DMS79 (cell line): ENCODE results near the gene SRXN1.
"Not testable (repeated sequence)": the region's sequence is repeated elsewhere in the genome, so short reads cannot be mapped to it uniquely, and the experiment has no call there.

Experiments used
- DNase-seq: peaks from one replicate; lab custom pipeline; 2025; lab: John Stamatoyannopoulos, UW

The SRXN1 gene

GRCh38 chr20:653110-653589 lies at the start of gene SRXN1:
Gene SRXN1, minus strand, starts transcription at chr20:653200. Its CDS starts 15 bp downstream, at chr20:653185.
- no peak for DNase-seq

- no peak for DNase-seq
Observed at GRCh38 chr20:701401-702129, 48.6 kb upstream of the SRXN1 start.

DNA sequence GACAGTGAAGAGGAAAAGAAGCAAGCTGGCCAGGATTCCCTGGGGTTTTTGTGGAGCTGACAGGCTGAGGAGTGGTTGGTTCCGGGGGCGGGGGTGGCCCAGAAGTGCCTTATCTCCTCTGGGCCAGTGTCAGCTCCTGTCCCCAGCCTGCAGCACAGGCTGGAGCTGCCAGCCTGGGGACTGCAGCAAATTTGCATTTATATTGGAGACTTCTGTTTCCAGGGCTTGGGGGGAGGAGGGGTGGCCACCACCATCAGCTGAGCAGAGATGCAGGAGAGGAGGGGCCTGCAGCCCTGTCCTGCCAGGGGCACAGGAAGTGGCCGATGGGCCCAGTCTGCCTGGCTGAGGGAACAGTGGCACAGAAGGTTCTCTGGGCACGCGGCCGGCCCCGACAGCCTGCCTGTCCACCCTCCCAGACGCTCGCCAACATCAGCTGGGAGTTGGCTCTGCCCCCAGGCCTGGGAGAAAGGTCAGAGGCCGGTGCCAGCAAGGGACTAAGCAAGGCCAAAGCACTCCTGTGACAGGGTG lies 46.9 kb upstream of the SRXN1 start:
- DNase-seq: no peak

GRCh38 chr20:699342-699741 lies 46.3 kb upstream of the SRXN1 start:
- no peak for DNase-seq

DNA sequence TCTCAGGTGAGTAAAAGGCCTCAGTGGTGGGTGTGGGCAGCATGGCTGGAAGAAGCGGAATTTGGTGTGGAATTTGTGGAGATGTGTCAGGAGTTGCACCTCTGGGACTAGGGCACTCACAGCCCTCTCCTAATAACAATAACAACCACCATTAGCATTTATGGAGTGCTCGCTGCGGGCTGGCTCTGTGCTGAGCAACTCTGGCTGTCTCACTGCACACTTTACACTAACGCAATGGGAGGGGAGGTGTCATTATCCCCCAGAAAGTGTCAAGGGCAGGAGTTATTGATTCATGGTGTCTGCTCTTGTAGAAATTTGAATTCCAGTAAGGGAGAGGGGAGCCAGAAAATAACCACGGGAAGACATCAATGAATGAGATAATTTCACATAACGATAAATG lies 45.3 kb upstream of the SRXN1 start:
- no peak for DNase-seq

DNA sequence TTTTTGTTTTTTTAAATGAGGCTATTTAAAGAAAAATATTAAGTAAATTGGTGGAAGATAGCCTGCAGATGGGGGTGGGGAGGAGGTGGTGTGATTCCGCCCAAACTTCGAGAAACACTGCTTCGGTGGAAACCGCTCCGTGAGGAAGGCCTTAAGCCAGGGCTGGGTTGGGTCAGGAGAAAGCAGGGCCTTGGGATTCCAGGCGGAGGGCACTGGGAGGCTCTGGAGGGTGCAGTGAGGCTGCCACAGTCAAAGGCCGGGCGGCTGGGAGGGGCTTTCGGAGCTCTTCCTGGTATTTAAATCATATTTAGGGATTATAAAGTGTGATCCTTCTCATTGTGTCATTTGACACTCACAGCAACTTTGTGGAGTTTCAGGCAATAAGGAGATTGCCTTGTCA lies 44.8 kb upstream of the SRXN1 start:
- DNase-seq: no peak

DNA sequence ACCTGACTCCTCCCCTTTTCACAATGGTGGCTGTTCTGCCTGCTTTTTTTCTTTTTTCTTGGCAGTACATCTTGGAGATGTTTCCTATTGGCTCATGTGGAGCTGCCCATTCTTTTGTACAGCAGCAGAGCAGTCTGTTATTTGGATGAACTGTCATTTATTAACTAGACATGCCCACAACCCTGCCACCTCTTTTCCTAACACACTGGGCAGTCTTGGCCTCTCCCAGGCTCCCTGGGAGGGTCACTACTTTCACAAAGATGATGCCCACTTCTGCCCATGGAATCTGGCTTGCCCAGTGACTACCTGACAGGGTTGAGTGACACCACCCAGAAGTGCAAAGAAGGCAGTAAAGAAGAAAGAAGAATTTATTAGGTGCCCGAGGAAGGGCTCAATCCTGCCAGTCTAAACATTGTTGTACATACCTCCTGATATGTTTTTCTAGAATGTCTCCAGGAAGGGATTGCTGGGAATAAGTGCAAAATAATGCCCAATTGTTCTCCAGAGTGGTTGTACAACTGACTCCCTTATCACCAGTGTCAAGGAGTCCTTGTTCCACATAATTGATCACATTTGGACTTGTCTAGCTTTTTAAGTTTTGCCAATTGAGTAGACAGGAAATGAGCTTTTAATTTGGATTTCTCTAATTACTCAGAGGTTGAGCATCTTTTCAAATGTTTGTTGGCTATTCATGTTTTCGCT lies 42.3 kb upstream of the SRXN1 start:
- DNase-seq: no peak

GRCh38 chr20:694496-694895 lies 41.5 kb upstream of the SRXN1 start:
- no peak for DNase-seq

- DNase-seq: not testable (repeated sequence)
Observed at GRCh38 chr20:693786-694185, 40.8 kb upstream of the SRXN1 start.

- no peak for DNase-seq
Observed at GRCh38 chr20:692044-692443, 39.0 kb upstream of the SRXN1 start.

GRCh38 chr20:689947-690346 lies 36.9 kb upstream of the SRXN1 start:
- no peak for DNase-seq

DNA sequence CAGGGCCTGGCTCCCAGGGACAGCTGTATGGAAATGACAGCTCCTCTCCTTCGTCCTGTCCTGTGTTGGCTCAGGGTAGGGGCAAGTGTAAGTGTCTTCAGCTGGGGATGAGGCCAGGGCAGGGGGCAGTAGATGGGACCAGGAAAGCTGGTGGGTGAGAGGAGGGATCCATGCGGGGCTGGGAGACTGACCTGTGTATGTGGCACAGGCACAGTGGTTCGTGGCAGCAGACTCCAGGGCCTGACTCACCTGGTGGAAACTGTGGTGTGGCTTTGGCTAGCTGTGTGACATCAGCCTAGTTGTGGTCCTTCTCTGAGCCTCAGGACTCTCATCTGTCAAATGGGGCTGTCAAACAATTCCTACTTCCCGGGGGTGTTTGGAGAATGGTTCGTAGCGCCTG lies 36.3 kb upstream of the SRXN1 start:
- DNase-seq: no peak

DNA sequence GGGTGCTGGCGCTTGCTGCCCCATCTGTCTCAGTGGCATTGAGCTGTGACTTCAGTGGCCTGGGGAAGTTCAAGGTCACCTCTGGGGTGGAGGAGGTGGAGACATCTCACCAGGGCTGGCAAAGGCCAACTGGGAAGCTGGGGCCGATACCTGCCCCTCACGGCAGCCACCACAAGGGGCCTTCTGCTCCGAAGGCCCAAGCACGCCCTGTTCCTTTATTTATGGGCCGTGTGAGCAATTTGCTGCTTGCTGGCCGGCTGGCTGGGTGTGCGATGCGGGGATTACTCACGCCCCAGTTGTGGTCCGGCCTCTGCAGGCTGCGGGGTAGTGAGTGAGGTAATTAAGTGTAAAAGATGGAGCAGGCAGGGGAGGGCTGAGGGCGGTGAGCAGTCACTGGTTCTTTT lies 35.8 kb upstream of the SRXN1 start:
- DNase-seq: no peak

- no peak for DNase-seq
Observed at GRCh38 chr20:687468-688203, 34.6 kb upstream of the SRXN1 start.

- no peak for DNase-seq
Observed at GRCh38 chr20:684676-685319, 31.8 kb upstream of the SRXN1 start.

DNA sequence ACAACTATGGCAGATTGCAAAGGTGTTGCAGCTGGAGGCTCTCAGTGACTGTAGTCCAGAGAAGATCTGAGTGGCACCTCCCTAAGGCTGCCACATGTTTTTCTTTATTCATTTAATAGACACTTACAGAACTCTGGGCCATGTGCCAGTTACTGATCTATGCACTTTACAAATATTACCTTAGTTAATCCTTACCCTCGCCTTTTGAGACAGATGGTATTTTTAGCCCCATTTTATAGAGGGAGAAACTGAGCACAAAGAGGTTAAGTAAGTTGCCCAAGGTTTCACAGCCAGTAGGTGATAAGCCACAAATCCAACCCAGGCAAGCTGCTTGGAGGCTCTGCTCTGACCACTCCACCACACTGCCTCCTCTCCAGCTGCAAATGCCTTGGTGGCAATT lies 29.1 kb upstream of the SRXN1 start:
- no peak for DNase-seq

GRCh38 chr20:680638-681187 lies 27.7 kb upstream of the SRXN1 start:
- no peak for DNase-seq

DNA sequence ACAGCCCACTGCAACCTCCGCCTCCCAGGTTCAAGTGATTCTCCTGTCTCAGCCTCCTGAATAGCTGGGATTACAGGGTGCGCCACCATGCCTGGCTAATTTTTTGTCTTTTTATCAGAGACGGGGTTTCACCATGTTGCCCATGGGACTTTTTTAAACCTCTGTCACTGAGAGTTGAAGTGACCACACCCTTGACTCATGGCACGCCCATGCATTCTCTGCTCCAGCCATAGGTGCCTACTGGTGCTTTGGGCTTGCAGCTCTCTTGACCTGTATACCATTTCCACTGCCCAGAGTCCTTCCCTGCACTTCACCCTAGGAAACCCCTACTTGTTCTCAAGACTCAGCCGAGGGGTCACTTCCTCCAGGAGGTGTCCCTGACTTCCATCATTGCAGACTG lies 25.0 kb upstream of the SRXN1 start:
- no peak for DNase-seq

GRCh38 chr20:676967-677366 lies 24.0 kb upstream of the SRXN1 start:
- DNase-seq: no peak

DNA sequence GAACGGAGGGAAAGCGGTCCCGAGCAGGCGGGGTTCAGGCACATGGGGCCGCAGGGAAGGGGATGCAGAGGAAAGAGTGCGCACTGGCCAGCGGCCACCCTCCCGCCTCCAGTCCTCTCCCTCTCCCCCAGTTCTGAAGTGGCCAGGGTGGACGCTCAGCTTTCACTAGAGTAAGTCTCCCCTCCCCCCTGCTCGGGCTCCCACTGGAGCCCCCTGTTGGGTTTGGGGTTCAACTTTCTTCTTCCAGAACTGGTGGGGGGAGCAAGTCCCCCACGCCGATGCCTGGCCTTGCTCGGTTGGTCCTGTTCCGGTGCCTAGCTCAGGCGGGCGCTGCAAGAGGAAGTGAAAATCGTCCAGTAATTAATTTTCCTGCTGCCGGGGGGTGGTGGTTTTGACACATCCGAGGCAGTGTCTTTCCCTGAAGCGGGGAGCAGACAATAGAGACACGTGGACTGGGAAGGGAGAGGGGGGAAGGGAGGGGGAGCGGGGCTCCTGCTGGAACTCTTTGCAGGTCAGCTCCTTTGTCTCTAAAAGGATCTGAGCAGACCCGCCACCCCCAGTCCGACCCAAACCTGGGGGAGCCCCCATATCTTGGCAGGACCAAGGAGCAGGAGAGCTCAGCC lies 23.4 kb upstream of the SRXN1 start:
- no peak for DNase-seq
